GM10847 (cell line): ENCODE results near the gene TTC5.

Source experiments
- POLR2A ChIP-seq: IDR thresholded peaks from 2 replicates; pipeline ENCODE4 v1.6.1; 2011; ENCODE audit not compliant: insufficient read length; ENCODE audit errors: extremely low read depth

Gene TTC5, protein sequence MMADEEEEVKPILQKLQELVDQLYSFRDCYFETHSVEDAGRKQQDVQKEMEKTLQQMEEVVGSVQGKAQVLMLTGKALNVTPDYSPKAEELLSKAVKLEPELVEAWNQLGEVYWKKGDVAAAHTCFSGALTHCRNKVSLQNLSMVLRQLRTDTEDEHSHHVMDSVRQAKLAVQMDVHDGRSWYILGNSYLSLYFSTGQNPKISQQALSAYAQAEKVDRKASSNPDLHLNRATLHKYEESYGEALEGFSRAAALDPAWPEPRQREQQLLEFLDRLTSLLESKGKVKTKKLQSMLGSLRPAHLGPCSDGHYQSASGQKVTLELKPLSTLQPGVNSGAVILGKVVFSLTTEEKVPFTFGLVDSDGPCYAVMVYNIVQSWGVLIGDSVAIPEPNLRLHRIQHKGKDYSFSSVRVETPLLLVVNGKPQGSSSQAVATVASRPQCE

GRCh38 chr14:20305265-20306078 lies at the start of gene TTC5:
Gene TTC5 (minus strand): TSS chr14:20305951. CDS start chr14:20305937, 14 bp downstream.
- TF ChIP-seq POLR2A, result no peak

DNA sequence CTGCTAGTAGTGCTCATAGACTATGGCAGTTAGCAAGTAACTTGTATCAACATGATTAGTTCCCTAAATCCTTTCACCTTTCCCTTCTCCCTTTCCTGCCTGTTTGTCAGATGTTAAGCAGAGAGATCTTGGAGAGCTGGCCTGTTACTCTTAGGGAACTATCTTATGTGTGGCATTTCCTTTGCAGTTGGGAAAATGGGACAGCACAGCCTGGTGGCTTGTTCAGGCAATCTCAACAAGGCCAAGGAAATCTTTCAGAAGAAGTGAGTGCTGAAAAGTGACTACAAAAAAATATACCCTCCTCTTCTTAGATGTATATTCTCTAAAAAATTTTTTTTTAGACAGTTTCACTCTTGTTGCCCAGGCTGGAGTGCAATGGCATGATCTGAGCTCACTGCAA lies 45.1 kb upstream of the TTC5 start:
- TF ChIP-seq POLR2A, result no peak

DNA sequence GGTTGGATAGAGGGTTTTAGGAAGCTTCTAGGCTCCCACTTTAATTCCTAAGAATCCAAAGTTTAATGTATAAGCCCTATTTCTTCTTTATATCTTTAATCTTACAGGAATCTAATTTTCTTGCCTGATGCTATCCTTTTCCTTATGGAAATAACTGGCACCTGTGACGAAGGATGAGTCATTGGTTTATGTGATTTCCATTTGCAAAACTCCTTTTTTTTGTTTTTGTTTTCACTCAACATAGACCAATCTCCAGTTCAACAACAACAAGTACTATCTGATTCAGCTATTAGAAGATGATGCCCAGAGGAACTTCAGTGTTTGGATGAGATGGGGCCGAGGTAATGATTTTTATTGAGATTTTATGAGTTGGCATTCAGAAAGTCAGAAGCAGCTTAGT lies 44.5 kb upstream of the TTC5 start:
- no peak for TF ChIP-seq POLR2A

DNA sequence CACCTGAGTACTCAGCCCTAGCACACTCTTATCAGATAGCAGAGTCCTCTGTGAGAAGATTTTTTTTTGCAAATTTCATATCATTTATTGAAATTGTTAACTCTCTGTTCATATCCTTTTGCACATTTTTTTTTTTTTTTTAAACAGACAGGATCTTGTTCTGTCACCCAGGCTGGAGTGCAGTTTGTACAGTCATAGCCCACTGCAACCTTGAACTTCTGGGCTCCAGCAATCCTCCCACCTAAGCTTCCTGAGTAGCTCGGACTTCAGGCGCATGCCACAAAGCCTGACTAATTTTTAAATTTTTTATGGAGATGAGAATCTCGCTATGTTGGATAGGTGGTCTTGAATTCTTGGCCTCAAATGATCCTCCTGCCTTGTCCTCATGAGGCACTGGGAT lies 42.0 kb upstream of the TTC5 start:
- TF ChIP-seq POLR2A, result no peak

DNA sequence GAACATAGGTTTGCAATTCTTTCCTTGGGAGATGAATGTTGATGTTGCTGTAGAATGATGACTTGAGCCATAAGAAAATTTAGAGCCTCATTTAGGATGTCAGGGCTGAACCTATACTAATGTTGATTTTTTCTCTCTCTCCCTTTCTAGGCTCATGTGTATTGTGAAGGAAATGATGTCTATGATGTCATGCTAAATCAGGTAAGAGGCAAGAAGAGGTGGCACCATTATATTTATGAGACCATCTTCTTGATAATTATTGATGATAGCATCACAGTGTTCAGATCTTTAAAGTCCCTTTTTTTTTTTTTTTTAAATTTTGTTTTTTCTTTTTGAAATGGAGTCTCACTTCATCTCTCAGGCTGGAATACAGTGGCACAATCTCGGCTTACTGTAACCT lies 41.0 kb upstream of the TTC5 start:
- no peak for TF ChIP-seq POLR2A

DNA sequence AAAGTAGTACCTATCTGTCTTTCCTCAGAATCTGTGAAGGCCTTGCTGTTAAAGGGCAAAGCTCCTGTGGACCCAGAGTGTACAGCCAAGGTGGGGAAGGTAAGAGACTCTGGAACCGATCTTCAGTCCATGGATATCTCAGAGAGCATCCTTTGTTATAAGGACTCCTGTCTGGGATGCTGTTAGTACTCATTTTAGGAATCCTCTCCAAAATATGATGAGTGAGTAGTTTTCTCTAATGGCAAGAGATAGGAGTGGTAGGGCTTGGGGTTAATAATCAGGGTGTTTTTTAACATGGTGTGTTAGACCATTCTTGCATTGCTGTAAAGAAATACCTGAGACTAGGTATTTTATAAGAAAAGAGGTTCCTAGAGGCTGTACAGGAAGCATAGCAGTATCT lies 39.6 kb upstream of the TTC5 start:
- no peak for TF ChIP-seq POLR2A

GRCh38 chr14:20343862-20344220 lies 38.1 kb upstream of the TTC5 start:
- TF ChIP-seq POLR2A, result no peak

DNA sequence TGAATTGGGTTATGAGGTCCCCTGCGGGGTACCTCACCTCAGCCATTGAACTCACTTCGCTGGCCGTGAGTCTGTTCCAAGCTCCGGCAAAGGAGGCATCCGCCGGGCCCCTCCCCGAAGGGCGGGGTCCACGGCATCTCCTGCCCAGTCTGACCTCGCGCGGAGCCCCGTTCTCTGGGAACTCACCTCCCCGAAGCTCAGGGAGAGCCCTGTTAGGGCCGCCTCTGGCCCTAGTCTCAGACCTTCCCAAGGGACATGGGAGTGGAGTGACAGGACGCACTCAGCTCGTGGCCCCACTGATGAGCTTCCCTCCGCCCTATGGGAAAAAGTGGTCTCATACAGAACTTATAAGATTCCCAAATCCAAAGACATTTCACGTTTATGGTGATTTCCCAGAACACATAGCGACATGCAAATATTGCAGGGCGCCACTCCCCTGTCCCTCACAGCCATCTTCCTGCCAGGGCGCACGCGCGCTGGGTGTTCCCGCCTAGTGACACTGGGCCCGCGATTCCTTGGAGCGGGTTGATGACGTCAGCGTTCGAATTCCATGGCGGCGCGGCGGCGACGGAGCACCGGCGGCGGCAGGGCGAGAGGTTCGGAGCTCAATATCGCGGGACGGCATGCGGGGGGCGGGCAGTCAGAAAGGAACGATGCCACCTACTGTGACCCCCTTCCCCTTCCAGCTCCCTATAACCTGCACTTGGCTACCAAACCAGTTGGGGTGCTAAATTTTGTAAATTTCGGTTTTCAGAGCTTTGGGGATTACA lies 37.5 kb upstream of the TTC5 start, which contains the start of gene PARP2:
Gene PARP2, plus strand, starts transcription at position 544 of the 770 bp plus-strand sequence. Its CDS starts 7 bp downstream, at position 551.
- peak; percentile 97 for TF ChIP-seq POLR2A

DNA sequence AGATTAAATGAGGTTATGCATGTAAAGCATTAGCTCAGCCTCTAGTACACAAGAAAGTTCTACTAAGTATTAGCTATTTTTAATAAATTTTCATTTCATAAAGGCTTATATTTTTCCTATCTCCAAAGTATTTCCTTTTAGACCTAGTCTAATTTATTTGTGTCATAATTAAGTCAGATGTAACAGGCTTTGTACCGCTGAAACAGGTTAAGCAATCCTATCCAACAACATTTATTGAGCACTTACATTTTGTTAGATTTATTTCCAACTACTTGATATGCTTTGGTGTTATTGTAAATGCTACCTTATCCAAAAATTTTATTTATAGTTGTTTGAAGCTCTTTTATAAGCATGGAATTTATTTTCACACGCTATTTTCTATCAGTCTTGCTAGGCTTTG lies 35.9 kb upstream of the TTC5 start:
- no peak for TF ChIP-seq POLR2A

GRCh38 chr14:20334017-20334416 lies 28.3 kb upstream of the TTC5 start:
- TF ChIP-seq POLR2A, result no peak

DNA sequence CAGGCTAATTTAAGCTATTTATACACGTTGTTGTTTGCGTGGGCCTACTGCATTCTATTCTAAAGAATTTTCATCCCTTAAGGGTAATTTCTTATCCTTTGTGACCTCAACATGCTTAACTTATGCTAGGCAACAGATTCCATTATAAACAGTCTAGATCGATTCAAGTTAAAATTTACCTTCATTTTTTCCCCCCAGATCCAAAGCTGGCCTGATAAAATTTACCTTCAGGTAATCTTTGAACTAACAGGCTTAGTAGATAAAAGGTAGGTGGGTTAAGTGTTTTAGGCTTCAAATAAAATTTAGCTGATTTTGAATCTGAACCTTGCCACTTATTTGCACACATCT lies 27.7 kb upstream of the TTC5 start:
- no peak for TF ChIP-seq POLR2A

DNA sequence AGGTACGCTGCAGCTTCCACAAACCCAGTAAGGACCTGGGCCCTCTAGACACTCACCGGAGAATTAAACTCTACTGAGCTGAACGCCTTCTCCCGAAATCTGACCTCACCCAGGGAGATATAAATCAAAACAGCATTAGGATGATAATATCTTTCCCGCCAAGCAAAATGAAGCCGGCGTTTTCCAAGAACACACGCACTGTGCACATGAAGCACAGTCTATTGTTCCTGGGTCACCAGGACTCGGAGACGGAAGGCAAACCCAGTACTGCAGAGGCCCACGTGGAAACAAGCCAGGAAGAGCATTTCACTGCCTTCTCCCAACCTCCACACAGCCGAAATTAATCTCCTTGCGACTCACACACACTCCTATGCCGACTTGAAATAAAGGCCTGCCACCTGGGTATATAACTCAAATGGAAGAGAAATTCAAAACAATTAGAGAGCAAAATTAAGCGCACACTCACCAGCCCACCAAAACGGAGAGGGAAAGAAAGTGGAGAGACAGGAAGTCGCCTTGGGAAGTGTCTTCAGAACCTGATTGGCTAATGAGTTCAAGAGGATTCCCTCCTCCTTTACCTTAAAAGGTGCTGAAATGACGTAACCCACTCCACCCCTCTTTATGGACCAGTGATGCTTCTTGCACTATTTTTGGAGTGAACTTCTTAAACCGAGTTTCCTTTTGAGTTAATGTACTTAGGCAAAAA lies 27.2 kb upstream of the TTC5 start, which contains the start of gene CCNB1IP1:
Gene CCNB1IP1, minus strand, starts transcription at position 492 of the 706 bp plus-strand sequence. CDS start 16,756 bp downstream, outside the sequence.
- peak; percentile 19 for TF ChIP-seq POLR2A

DNA sequence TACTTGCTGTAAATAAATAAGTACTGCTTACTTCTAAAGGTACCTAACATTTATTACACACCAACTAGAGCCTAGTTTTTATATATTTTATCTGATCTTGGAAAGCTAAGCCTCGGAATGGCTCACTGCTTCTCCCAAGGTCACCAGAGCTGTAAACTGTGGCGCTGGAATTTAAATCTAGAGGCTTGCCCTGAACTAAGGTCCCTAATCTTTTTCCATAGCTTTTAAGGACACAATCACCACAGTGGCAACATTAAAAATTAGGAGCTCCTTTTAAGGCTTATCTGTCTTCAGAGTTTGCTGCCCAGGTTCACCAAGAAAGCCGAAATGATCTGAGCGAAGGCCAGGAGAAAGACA lies 26.7 kb upstream of the TTC5 start:
- TF ChIP-seq POLR2A, result no peak

GRCh38 chr14:20331053-20331613 lies 25.4 kb upstream of the TTC5 start:
- no peak for TF ChIP-seq POLR2A
